ENCODE results near the gene PAIP2B.

DNA sequence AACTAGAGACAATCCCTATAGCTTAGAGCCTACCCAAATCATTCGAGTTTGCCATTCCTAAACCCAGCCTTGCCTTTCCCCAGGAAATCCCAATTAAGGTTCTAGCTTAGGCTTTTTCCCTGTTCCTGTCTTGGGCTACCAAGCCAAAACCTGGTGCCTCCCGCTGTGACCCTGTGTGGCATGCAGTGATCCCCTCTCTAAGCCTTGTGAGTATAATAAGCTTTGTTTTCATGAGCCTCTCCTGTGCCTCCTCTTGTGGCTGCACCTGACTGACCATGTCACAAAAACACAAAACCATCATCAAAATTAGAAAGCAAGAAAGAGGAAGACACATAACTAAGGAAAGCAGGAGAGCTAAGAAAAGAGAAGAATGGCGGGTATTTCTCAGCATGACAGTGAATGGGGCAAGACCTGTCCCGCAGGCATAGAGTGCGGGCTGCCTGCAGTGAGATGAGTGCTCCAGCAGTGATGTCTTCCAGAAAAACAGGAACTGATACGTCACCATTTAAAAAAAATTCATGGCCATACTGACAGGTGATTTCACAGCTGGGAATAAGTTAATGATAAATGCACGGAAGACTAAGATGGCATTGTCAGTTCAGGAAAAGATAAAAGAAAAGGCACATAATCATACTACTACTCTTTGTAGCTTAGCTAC is 9.2 kb upstream of the PAIP2B start:
- TF ChIP-seq EP300 (IDR thresholded peaks at IDR 0.05; ENCODE audit: borderline replicate concordance in 1 of 2, low read depth in 1 of 2, low read length in 1 of 2) (no peak), CTCF (IDR thresholded peaks at IDR 0.05) (no peak), GATA2 (CRISPR knock-in tag; IDR thresholded peaks at IDR 0.05) (no peak), TCF12 (IDR thresholded peaks at IDR 0.05) (no peak), MAX (IDR thresholded peaks at IDR 0.05; ENCODE audit: low read depth) (no peak), SMC3 (IDR thresholded peaks at IDR 0.05; ENCODE audit: low read depth, low read length) (no peak), YY1 (IDR thresholded peaks at IDR 0.05; ENCODE audit: low read depth) (no peak), POLR2AphosphoS5 (IDR thresholded peaks at IDR 0.05; ENCODE audit: low read depth, low read length) (no peak), FOXM1 (IDR thresholded peaks at IDR 0.05; ENCODE audit: low read depth) (no peak), TEAD4 (IDR thresholded peaks at IDR 0.05; ENCODE audit: borderline replicate concordance, insufficient read depth) (no peak)
